ENCODE results near the gene PPP2R3B. TPM values are rescaled to one million over a fixed set of nuclear protein-coding genes. Genes with fewer than 3 reads are reported as not detected.

Gene PPP2R3B
- total and polyA plus RNA-seq, 2 of the 4 experiments (the other 2 are of a cell fraction): 13.2 to 13.3 TPM

DNA sequence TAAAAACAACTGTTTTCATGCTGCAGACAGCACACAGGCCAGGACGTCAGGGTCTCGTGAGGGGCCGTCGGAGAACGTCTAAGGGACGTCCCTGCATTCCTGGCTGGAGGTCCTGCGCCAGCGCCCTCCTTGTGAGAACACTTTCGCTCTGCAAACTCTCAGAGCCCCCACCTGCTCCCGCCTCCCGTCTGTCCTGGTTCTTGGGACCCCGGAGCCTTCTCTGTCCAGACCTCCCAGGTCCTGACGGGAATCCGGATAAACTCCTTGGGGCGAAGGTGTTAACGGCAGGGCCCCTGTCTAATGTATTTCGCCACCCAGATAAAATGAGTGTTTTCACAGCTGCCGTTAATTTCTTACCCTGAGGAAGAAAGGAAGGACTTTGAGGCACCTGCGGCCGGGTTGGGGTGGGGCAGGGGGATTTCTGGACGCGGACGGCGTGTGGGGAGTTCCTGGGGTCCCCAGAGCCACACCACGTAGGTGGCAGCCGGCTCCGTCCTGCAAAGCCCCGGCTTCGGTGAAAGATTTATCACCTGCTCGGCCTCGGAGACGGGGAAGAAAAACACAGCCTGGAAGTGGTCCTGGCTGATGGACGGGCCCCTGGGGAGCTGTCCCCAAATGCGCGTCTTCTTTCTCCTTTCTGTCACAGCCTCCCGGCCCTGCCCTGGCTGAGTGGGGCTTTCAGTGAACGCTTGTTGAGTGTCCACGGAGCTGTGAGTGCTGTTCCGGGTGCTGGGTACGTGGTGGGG, 35.1 kb upstream of the PPP2R3B start:
- Histone ChIP-seq H3K27me3 (ENCODE audit: control insufficient read depth, insufficient read depth, low read length) (no peaks in the 10 kb centered on the region), H2BK15ac (ENCODE audit: low read depth, low read length) (no peak overlapping the region), H3K18ac (ENCODE audit: low read depth, low read length) (no peak overlapping the region), H2AFZ (replicated peaks; ENCODE audit: low read length, poor library complexity) (no peak overlapping the region), H2BK5ac (ENCODE audit: low read depth, low read length, poor library complexity, severe bottlenecking) (no peak overlapping the region), H2AK9ac (replicated peaks; ENCODE audit: low read depth, low read length, poor library complexity) (no peak overlapping the region), H3K79me1 (ENCODE audit: low read depth in 1 of 2, low read length in 2 of 2) (no peaks in the 10 kb centered on the region), H4K20me1 (ENCODE audit: insufficient read depth, low read length) (no peaks in the 10 kb centered on the region), H3K4me2 (ENCODE audit: low read depth, low read length) (no peak overlapping the region), H3K4ac (ENCODE audit: low read depth, low read length) (no peak overlapping the region), H3K9ac (ENCODE audit: low read depth, low read length) (no peak overlapping the region), H4K8ac (ENCODE audit: low read depth in 2 of 2, low read length in 2 of 2) (no peak overlapping the region), H3K36me3 (ENCODE audit: control insufficient read depth, insufficient read depth, low read length) (no peaks in the 10 kb centered on the region), H4K5ac (ENCODE audit: low read depth, low read length) (no peak overlapping the region), H2BK120ac (ENCODE audit: low read depth, low read length) (no peak overlapping the region), H3K27ac (ENCODE audit: insufficient read depth, low read length) (no peak overlapping the region), H3K9me1 (ENCODE audit: insufficient read depth, low read length) (no peaks in the 10 kb centered on the region), H3K4me1 (ENCODE audit: control insufficient read depth, insufficient read depth, low read length) (no peaks in the 10 kb centered on the region), H3K23ac (ENCODE audit: low read depth, low read length) (no peak overlapping the region), H2AK5ac (ENCODE audit: low read depth, low read length) (no peak overlapping the region), H3K14ac (replicated peaks; ENCODE audit: low read depth, low read length) (no peak overlapping the region), H2BK20ac (ENCODE audit: low read depth, low read length) (no peak overlapping the region), H3K9me3 (ENCODE audit: control insufficient read depth, insufficient read depth, low read length) (peaks cover 15% of the 10 kb centered on the region; the same call in 1 of the 2 replicates), H3K4me3 (ENCODE audit: insufficient read depth, low read depth, low read length) (no peak overlapping the region), H3K56ac (ENCODE audit: extremely low read depth, insufficient read depth, low read length) (no peak overlapping the region), H4K91ac (ENCODE audit: insufficient read depth, low read depth, low read length) (no peak overlapping the region)
- intact Hi-C loops (cut with micrococcal nuclease) (no loop called here), dilution Hi-C loops (cut with HindIII; ENCODE audit: low sequenced_read_pairs, unreplicated experiment) (no loop called here), in situ Hi-C loops (cut with MboI; ENCODE audit: low sequenced_read_pairs) (no loop called here)
- no peak for ATAC-seq (ENCODE audit: low read depth)
- WGBS, 2 experiments (ENCODE audit: extremely low coverage in 2 of 2, insufficient read length in 1 of 2): 29% methylated on average over 10 of the region's 40 CpGs; no CpG with 5 or more reads in 1 of the 2 experiments
- TF ChIP-seq RFX5 (IDR thresholded peaks at IDR 0.05; ENCODE audit: low read depth, low read length): no peak
- no peak for TF ChIP-seq CEBPB (IDR thresholded peaks at IDR 0.05; ENCODE audit: low read depth, low read length)
- no peak for TF ChIP-seq RAD21 (IDR thresholded peaks at IDR 0.05; ENCODE audit: low read length)
- no peak for TF ChIP-seq MXI1 (IDR thresholded peaks at IDR 0.05; ENCODE audit: borderline replicate concordance, low read depth, low read length)
- TF ChIP-seq, protein P1, sequence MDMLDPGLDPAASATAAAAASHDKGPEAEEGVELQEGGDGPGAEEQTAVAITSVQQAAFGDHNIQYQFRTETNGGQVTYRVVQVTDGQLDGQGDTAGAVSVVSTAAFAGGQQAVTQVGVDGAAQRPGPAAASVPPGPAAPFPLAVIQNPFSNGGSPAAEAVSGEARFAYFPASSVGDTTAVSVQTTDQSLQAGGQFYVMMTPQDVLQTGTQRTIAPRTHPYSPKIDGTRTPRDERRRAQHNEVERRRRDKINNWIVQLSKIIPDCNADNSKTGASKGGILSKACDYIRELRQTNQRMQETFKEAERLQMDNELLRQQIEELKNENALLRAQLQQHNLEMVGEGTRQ (IDR thresholded peaks at IDR 0.05; ENCODE audit: low read depth, low read length): no peak
- no peak for TF ChIP-seq MAZ (IDR thresholded peaks at IDR 0.05; ENCODE audit: borderline replicate concordance, low read depth, low read length)
- TF ChIP-seq CHD1 (IDR thresholded peaks at IDR 0.05; ENCODE audit: low read depth, low read length): no peak
- TF ChIP-seq NFE2L2 (IDR thresholded peaks at IDR 0.05; ENCODE audit: low read depth, low read length): no peak
- no peak for TF ChIP-seq BHLHE40 (IDR thresholded peaks at IDR 0.05; ENCODE audit: low read depth, low read length)
- no peak for TF ChIP-seq FOS (IDR thresholded peaks at IDR 0.05; ENCODE audit: low read depth, low read length)
- POLR2A ChIA-PET (ENCODE audit: unreplicated experiment): no interaction called here
- DNase-seq: no peak
- no TSS peak for BruUV-seq (replicated peaks)
- CTCF ChIA-PET: no interaction called here
